GM13976 (cell line): ENCODE data around the gene CDC42EP5.
"Not testable (repeated sequence)": the region's sequence is repeated elsewhere in the genome, so short reads cannot be mapped to it uniquely, and the experiment has no call there.

Experiments used
- DNase-seq: peaks from one replicate; pipeline ENCODE4 v3.0.0; 2012; ENCODE audit warnings: low spot score
- CTCF ChIP-seq: IDR thresholded peaks from 2 replicates; pipeline ENCODE4 v1.5.1; 2012; ENCODE audit warnings: borderline replicate concordance, mild to moderate bottlenecking; ENCODE audit not compliant: insufficient read depth; ENCODE audit errors: extremely low read depth, missing control alignments, control extremely low read depth
- in situ Hi-C: fragments of 300-500 bp; cut with MboI; formaldehyde crosslinking; loops from one replicate; pipeline ENCODE4 v1.12.0; 2022; ENCODE audit warnings: low sequenced_read_pairs, mixed read lengths, inconsistent platforms; ENCODE audit not compliant: unreplicated experiment

CDC42EP5 gene

GRCh38 chr19:54451331-54451871 lies 21.7 kb downstream of the CDC42EP5 start:
- no peak for DNase-seq
- in situ Hi-C loops: no loop called here
- no peak for TF ChIP-seq CTCF

- no peak for DNase-seq
- in situ Hi-C loops: no loop called here
- TF ChIP-seq CTCF: no peak
Observed at GRCh38 chr19:54449701-54450069, 23.4 kb downstream of the CDC42EP5 start.

- peak; percentile 98 for DNase-seq
- in situ Hi-C loops: no loop called here
- no peak for TF ChIP-seq CTCF
Observed at GRCh38 chr19:54448774-54449700, 24.1 kb downstream of the CDC42EP5 start, which contains the start of gene LENG8. Gene LENG8 (plus strand): TSS chr19:54449199. CDS start chr19:54451345, 2,146 bp downstream.

- no peak for DNase-seq
- TF ChIP-seq CTCF: no peak
- in situ Hi-C loops: no loop called here
Observed at GRCh38 chr19:54448040-54448773, 24.9 kb downstream of the CDC42EP5 start.

- DNase-seq, in situ Hi-C loops: not testable (repeated sequence)
Observed at GRCh38 chr19:54446349-54446748, 26.7 kb downstream of the CDC42EP5 start.

GRCh38 chr19:54444737-54445136 lies 28.4 kb downstream of the CDC42EP5 start:
- no peak for DNase-seq
- TF ChIP-seq CTCF: no peak
- in situ Hi-C loops: no loop called here
